ENCODE data around the gene B3GNT3. TPM values are rescaled to one million over a fixed set of nuclear protein-coding genes. Genes with fewer than 3 reads are reported as not detected.

Gene B3GNT3
- total RNA-seq, 1 experiment from 2014 or later: 39.5 TPM

GRCh38 chr19:17806945-17807344 lies 12.0 kb downstream of the B3GNT3 start:
- no peaks in the 10 kb centered on the region for H3K9me2 ChIP-seq (replicated peaks; ENCODE audit: low read length)
- intact Hi-C loops (cut with micrococcal nuclease): no loop called here
- no peak overlapping the region for H2AFZ ChIP-seq (ENCODE audit: low read length)
- DNase-seq (no peak), ATAC-seq (no peak)
- peaks cover 21% of the 10 kb centered on the region; the same call in 1 of the 2 replicates for H3K36me3 ChIP-seq (ENCODE audit: low read depth, low read length)
- no peaks in the 10 kb centered on the region for H3K4me1 ChIP-seq (ENCODE audit: insufficient read depth, low read length)
- H3K27me3 ChIP-seq (ENCODE audit: low read length): no peaks in the 10 kb centered on the region
- H3K4me3 ChIP-seq (ENCODE audit: low read length): no peak overlapping the region
- no peak overlapping the region for H3K4me2 ChIP-seq (ENCODE audit: low read length)
- H3F3A ChIP-seq (ENCODE audit: low read length, unreplicated experiment): no peaks in the 10 kb centered on the region
- H3K9ac ChIP-seq (ENCODE audit: low read length): no peak overlapping the region
- no peaks in the 10 kb centered on the region for H4K20me1 ChIP-seq (ENCODE audit: low read length)
- TF ChIP-seq EZH2phosphoT487 (IDR thresholded peaks at IDR 0.05; ENCODE audit: borderline replicate concordance, low read length) (no peak), EZH2 (IDR thresholded peaks at IDR 0.05; ENCODE audit: low read length, unreplicated experiment) (no peak), CTCF (conservative IDR thresholded peaks at IDR 0.05; ENCODE audit: low read depth, low read length) (no peak)
- ChIA-PET CTCF (no interaction called here), POLR2A (ENCODE audit: unreplicated experiment) (no interaction called here)
- no peak overlapping the region for H3K27ac ChIP-seq (ENCODE audit: low read length)
- peaks cover 62% of the 10 kb centered on the region for H3K79me2 ChIP-seq (ENCODE audit: low read length)
- BruUV-seq (replicated peaks): no TSS peak
- no peaks in the 10 kb centered on the region for H3K9me3 ChIP-seq (ENCODE audit: low read length)

- Histone ChIP-seq H3K9ac (ENCODE audit: low read length) (no peak overlapping the region), H3K27ac (ENCODE audit: low read length) (no peak overlapping the region), H4K20me1 (ENCODE audit: low read length) (no peaks in the 10 kb centered on the region), H3K9me2 (replicated peaks; ENCODE audit: low read length) (no peaks in the 10 kb centered on the region), H3F3A (ENCODE audit: low read length, unreplicated experiment) (no peaks in the 10 kb centered on the region), H3K9me3 (ENCODE audit: low read length) (no peaks in the 10 kb centered on the region), H3K4me2 (ENCODE audit: low read length) (no peak overlapping the region), H3K4me3 (ENCODE audit: low read length) (no peak overlapping the region), H3K36me3 (ENCODE audit: low read depth, low read length) (peaks cover 24% of the 10 kb centered on the region; the same call in 1 of the 2 replicates), H3K4me1 (ENCODE audit: insufficient read depth, low read length) (no peaks in the 10 kb centered on the region), H3K79me2 (ENCODE audit: low read length) (peaks cover 53% of the 10 kb centered on the region), H3K27me3 (ENCODE audit: low read length) (no peaks in the 10 kb centered on the region), H2AFZ (ENCODE audit: low read length) (no peak overlapping the region)
- DNase-seq (no peak), ATAC-seq (no peak)
- CTCF ChIA-PET: no interaction called here
- TF ChIP-seq CTCF (conservative IDR thresholded peaks at IDR 0.05; ENCODE audit: low read depth, low read length): no peak
- no peak for TF ChIP-seq EZH2 (IDR thresholded peaks at IDR 0.05; ENCODE audit: low read length, unreplicated experiment)
- TF ChIP-seq EZH2phosphoT487 (IDR thresholded peaks at IDR 0.05; ENCODE audit: borderline replicate concordance, low read length): no peak
- BruUV-seq (replicated peaks): no TSS peak
- POLR2A ChIA-PET (ENCODE audit: unreplicated experiment): no interaction called here
- intact Hi-C loops (cut with micrococcal nuclease): no loop called here
Observed at GRCh38 chr19:17807731-17808316, 12.9 kb downstream of the B3GNT3 start.

GRCh38 chr19:17811103-17811502 lies 16.2 kb downstream of the B3GNT3 start:
- DNase-seq (no peak), ATAC-seq (no peak)
- TF ChIP-seq EZH2 (IDR thresholded peaks at IDR 0.05; ENCODE audit: low read length, unreplicated experiment): no peak
- TF ChIP-seq CTCF (conservative IDR thresholded peaks at IDR 0.05; ENCODE audit: low read depth, low read length): no peak
- no peak for TF ChIP-seq EZH2phosphoT487 (IDR thresholded peaks at IDR 0.05; ENCODE audit: borderline replicate concordance, low read length)
- Histone ChIP-seq H3K4me3 (ENCODE audit: low read length) (no peak overlapping the region), H4K20me1 (ENCODE audit: low read length) (no peaks in the 10 kb centered on the region), H3F3A (ENCODE audit: low read length, unreplicated experiment) (no peaks in the 10 kb centered on the region), H3K9ac (ENCODE audit: low read length) (no peak overlapping the region), H3K9me3 (ENCODE audit: low read length) (no peaks in the 10 kb centered on the region), H3K9me2 (replicated peaks; ENCODE audit: low read length) (no peaks in the 10 kb centered on the region), H2AFZ (ENCODE audit: low read length) (no peak overlapping the region), H3K4me2 (ENCODE audit: low read length) (no peak overlapping the region), H3K79me2 (ENCODE audit: low read length) (peaks cover 21% of the 10 kb centered on the region), H3K27ac (ENCODE audit: low read length) (no peak overlapping the region), H3K36me3 (ENCODE audit: low read depth, low read length) (peaks cover 24% of the 10 kb centered on the region; the same call in 1 of the 2 replicates), H3K4me1 (ENCODE audit: insufficient read depth, low read length) (no peaks in the 10 kb centered on the region), H3K27me3 (ENCODE audit: low read length) (no peaks in the 10 kb centered on the region)
- CTCF ChIA-PET: no interaction called here
- no TSS peak for BruUV-seq (replicated peaks)
- intact Hi-C loops (cut with micrococcal nuclease): no loop called here
- POLR2A ChIA-PET (ENCODE audit: unreplicated experiment): no interaction called here
